Transverse colon (tissue), 4 donors: ENCODE results near the gene PCSK5. TPM values are rescaled to one million over a fixed set of nuclear protein-coding genes. Genes with fewer than 3 reads are reported as not detected.

ENCODE experiments used
- DNase-seq: peaks from one replicate; pipeline ENCODE4 v3.0.0-alpha.2; 2019
- H3K27ac ChIP-seq, 4 donors: fragments of 200-600 bp; sonication (generic); 2 replicates each; pipeline ENCODE4 v1.5.1; 2016 to 2018; ENCODE audit warnings: inconsistent platforms in 4 of 4
- H3K27me3 ChIP-seq: fragments of 200-600 bp; sonication (generic); 2 replicates; pipeline ENCODE4 v1.5.1; 2017; ENCODE audit warnings: inconsistent platforms
- H3K36me3 ChIP-seq, 4 donors: fragments of 200-600 bp; sonication (generic); 2 replicates each; pipeline ENCODE4 v1.5.1; 2017 to 2019; ENCODE audit warnings: inconsistent platforms in 4 of 4
- H3K4me1 ChIP-seq, 4 donors: fragments of 200-600 bp; sonication (generic); 2 replicates each; pipeline ENCODE4 v1.5.1; 2017 to 2020; ENCODE audit warnings: inconsistent platforms in 4 of 4
- H3K4me3 ChIP-seq, 4 donors: fragments of 200-600 bp; sonication (generic); 1 replicate in 1 of 4; 2 replicates in 3 of 4; pipeline versions ENCODE4 v1.5.1 to v1.6.1; 2017 to 2019; ENCODE audit warnings: inconsistent platforms in 4 of 4
- H3K9me3 ChIP-seq, 2 donors: fragments of 200-600 bp; sonication (generic); 2 replicates each; pipeline ENCODE4 v1.5.1; 2017 to 2019; ENCODE audit warnings: inconsistent platforms in 2 of 2
- EP300 ChIP-seq: sonication (generic); formaldehyde crosslinking; IDR thresholded peaks from one replicate; pipeline ENCODE4 v1.6.1; 2017; ENCODE audit warnings: antibody characterized with exemption, low read depth
- POLR2A ChIP-seq: fragments of 450-650 bp; IDR thresholded peaks from one replicate; pipeline ENCODE4 v1.6.1; 2016; ENCODE audit warnings: antibody characterized with exemption, mild to moderate bottlenecking, moderate library complexity
- POLR2AphosphoS5 ChIP-seq, 3 donors: sonication (generic); formaldehyde crosslinking; IDR thresholded peaks; one replicate each; pipeline ENCODE4 v1.6.1; 2016; ENCODE audit warnings: antibody characterized with exemption in 3 of 3
- WGBS, 2 donors: methylation state at CpG; one replicate each; pipeline ENCODE4 v1.1.5; 2018; ENCODE audit warnings: low coverage in 1 of 2; 5-methylcytosine and 5-hydroxymethylcytosine counted together
- in situ Hi-C, 4 donors: fragments of 200-750 bp; cut with MboI; loops; one replicate each; pipeline versions ENCODE4 v1.15.0 to v1.15.1; 2017; ENCODE audit warnings: low sequenced_read_pairs in 3 of 4, low pct_ligation_motif_present in 1 of 4, low pct_unique_long_range_greater_than_20kb in 1 of 4
- intact Hi-C: fragments of 100-400 bp; cut with DNase I; formaldehyde crosslinking; loops from one replicate; pipeline ENCODE4 v1.15.1; 2023; ENCODE audit warnings: low total_unique reads
- total RNA-seq, 4 donors: library from RNA; depleted of rRNA; stranded (reverse); fragments of >200 nt; gene quantifications; one replicate each; pipeline ENCODE4 v1.1.0, GENCODE V29; 2016
- TF ChIP-seq, protein P1 (sequence below), 5 experiments: fragments of 200-600 bp in 3 of 5; fragments of 450-650 bp in 2 of 5; sonication (generic) in 3 of 5; IDR thresholded peaks; 1 replicate in 2 of 5; 2 replicates in 3 of 5; pipeline ENCODE4 v1.5.1; 2016 to 2017; ENCODE audit warnings: antibody characterized with exemption in 5 of 5, inconsistent platforms in 3 of 5, mild to moderate bottlenecking in 2 of 5, moderate library complexity in 1 of 5

Gene PCSK5
- total RNA-seq, 4 donors from 2014 or later: 110 to 248 (median 127) TPM

DNA sequence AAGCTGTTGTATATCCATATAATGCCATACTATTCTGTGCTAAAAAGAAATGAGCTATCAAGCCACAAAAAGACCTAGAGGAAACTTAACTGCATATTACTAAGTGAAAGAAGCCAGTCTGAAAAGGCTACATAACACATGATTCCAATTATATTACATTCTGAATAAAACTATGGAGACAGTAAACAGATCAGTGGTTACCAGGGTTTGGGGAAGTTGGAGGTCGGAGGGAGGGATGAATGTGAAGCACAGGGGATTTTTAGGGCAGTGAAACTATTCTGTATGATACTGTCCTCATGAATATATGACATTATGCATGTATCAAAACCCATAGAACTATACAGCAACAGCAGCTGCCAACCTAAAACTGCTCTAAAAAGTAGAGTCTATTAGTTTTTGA, 509.4 kb downstream of the PCSK5 start:
- intact Hi-C loops (no loop called here), in situ Hi-C loops (loop anchor here in 1 of 4 donors (10.0 kb wide), 1 partner anchor 255 kb away; no protein-coding TSS in a partner anchor)
- TF ChIP-seq POLR2A: no peak
- TF ChIP-seq, protein P1, sequence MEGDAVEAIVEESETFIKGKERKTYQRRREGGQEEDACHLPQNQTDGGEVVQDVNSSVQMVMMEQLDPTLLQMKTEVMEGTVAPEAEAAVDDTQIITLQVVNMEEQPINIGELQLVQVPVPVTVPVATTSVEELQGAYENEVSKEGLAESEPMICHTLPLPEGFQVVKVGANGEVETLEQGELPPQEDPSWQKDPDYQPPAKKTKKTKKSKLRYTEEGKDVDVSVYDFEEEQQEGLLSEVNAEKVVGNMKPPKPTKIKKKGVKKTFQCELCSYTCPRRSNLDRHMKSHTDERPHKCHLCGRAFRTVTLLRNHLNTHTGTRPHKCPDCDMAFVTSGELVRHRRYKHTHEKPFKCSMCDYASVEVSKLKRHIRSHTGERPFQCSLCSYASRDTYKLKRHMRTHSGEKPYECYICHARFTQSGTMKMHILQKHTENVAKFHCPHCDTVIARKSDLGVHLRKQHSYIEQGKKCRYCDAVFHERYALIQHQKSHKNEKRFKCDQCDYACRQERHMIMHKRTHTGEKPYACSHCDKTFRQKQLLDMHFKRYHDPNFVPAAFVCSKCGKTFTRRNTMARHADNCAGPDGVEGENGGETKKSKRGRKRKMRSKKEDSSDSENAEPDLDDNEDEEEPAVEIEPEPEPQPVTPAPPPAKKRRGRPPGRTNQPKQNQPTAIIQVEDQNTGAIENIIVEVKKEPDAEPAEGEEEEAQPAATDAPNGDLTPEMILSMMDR (IDR thresholded peaks at IDR 0.05): no peak
- no peak for TF ChIP-seq EP300
- WGBS, 2 donors: 56 to 67% methylated on average over 1 of the region's 1 CpG
- Histone ChIP-seq H3K36me3 (no peaks in the 10 kb centered on the region), H3K4me3 (no peak overlapping the region), H3K4me1 (peaks cover 3 to 38% (median 25%) of the 10 kb centered on the region in 4 donors), H3K27me3 (no peaks in the 10 kb centered on the region), H3K27ac (no peak overlapping the region), H3K9me3 (no peaks in the 10 kb centered on the region)
- DNase-seq: no peak

GRCh38 chr9:76400534-76401096, 510.1 kb downstream of the PCSK5 start:
- Histone ChIP-seq H3K9me3 (no peaks in the 10 kb centered on the region), H3K4me3 (no peak overlapping the region), H3K27me3 (no peaks in the 10 kb centered on the region), H3K4me1 (peaks cover 3 to 31% (median 18%) of the 10 kb centered on the region in 4 donors), H3K27ac (no peak overlapping the region), H3K36me3 (no peaks in the 10 kb centered on the region)
- 67% methylated on average over 1 of the region's 1 CpG; no CpG with 5 or more reads in 1 of the 2 donors for WGBS, 2 donors
- DNase-seq: no peak
- intact Hi-C loops: no loop called here
- TF ChIP-seq, protein P1 (IDR thresholded peaks at IDR 0.05): no peak
- no peak for TF ChIP-seq EP300
- TF ChIP-seq POLR2A: no peak
- TF ChIP-seq POLR2AphosphoS5 (IDR thresholded peaks at IDR 0.05): no peak
- in situ Hi-C loops: loop anchor here in 1 of 4 donors (10.0 kb wide), 1 partner anchor 254 kb away; no protein-coding TSS in a partner anchor

DNA sequence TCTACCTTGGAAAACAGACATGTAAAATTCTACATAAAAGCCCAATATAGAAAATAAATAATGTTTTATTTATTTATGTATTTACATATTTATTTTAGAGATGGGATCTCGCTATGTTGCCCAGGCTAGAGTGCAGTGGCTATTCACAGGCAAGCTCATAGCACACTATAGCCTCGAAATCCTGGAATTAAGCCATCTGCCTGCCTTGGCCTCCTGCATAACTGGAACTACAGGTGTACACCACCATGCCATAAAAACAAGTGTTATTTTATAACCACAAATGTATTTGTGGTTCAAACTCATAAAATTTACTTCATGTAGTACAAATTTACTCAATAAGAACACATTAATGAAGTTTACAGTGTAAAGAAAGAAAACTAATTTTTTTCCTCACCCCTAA, 510.7 kb downstream of the PCSK5 start:
- in situ Hi-C loops: loop anchor here in 1 of 4 donors (10.0 kb wide), 1 partner anchor 254 kb away; no protein-coding TSS in a partner anchor
- peak overlapping the region in 3 of 4 donors; percentile 7 to 70 (median 66) for H3K27ac ChIP-seq
- H3K4me1 ChIP-seq: peaks cover 3 to 26% (median 16%) of the 10 kb centered on the region in 4 donors
- H3K36me3 ChIP-seq: no peaks in the 10 kb centered on the region
- 60 to 66% methylated on average over 2 of the region's 2 CpGs for WGBS, 2 donors
- intact Hi-C loops: no loop called here
- no peak for DNase-seq
- no peak for TF ChIP-seq POLR2AphosphoS5 (IDR thresholded peaks at IDR 0.05)
- TF ChIP-seq EP300: no peak
- H3K4me3 ChIP-seq: no peak overlapping the region
- no peaks in the 10 kb centered on the region for H3K9me3 ChIP-seq
- no peaks in the 10 kb centered on the region for H3K27me3 ChIP-seq

DNA sequence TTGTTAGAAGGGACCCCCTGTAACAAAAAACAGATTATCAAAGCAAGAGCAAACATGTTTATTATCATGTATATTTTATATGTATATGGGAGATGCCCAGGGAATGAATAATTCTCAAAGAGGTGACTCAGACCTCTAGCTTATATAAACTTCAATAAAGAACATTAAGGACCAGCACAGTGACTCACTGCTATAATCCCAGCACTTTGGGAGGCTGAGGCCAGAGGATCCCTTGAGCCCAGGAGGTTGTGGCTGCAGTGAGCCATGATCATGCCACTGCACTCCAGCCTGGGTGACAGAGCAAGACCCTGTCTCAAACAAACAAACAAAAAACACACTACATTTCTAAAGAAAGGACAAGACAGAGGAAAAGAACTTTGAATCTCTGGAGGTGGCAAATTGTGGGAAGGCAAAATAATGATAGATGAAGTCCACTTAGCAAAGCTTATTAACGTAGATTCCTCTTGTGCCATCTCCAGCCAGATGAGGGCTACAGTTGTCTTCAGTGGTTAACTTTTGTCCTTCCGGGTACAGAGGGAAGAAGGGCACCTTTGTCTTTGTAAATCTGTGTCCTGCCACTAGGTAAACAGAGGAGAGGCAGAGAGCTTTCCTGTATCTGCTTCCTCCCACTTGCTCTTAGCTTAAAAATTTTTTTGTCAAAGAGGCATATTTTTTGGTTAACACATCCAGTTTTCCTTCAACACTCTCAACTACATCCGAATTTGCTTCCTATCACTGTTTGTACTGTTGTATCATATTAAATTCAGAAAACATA, 511.3 kb downstream of the PCSK5 start:
- DNase-seq: peak; percentile 30
- 44 to 46% methylated on average over 3 of the region's 3 CpGs for WGBS, 2 donors
- Histone ChIP-seq H3K9me3 (no peaks in the 10 kb centered on the region), H3K36me3 (no peaks in the 10 kb centered on the region), H3K27me3 (no peaks in the 10 kb centered on the region), H3K27ac (peak overlapping the region; percentile 35 to 70 (median 64)), H3K4me1 (peaks cover 3 to 24% (median 16%) of the 10 kb centered on the region in 4 donors), H3K4me3 (no peak overlapping the region)
- TF ChIP-seq POLR2A: no peak
- TF ChIP-seq, protein P1 (IDR thresholded peaks at IDR 0.05): peak in 1 of 5 experiments; percentile 26
- TF ChIP-seq EP300: no peak
- peak in 1 of 3 donors; percentile 21 for TF ChIP-seq POLR2AphosphoS5 (IDR thresholded peaks at IDR 0.05)
- intact Hi-C loops: no loop called here
- in situ Hi-C loops: loop anchor here in 1 of 4 donors (10.0 kb wide), 1 partner anchor 253 kb away; no protein-coding TSS in a partner anchor
